Endothelial cell of hepatic sinusoid (primary cell): ENCODE data around the gene IFIT5.
"Not testable (repeated sequence)": the region's sequence is repeated elsewhere in the genome, so short reads cannot be mapped to it uniquely, and the experiment has no call there.

Experiments used
- in situ Hi-C: cut with HindIII; loops from 2 replicates; pipeline ENCODE4 v1.10.0; 2017; ENCODE audit warnings: low sequenced_read_pairs

Gene IFIT5, protein sequence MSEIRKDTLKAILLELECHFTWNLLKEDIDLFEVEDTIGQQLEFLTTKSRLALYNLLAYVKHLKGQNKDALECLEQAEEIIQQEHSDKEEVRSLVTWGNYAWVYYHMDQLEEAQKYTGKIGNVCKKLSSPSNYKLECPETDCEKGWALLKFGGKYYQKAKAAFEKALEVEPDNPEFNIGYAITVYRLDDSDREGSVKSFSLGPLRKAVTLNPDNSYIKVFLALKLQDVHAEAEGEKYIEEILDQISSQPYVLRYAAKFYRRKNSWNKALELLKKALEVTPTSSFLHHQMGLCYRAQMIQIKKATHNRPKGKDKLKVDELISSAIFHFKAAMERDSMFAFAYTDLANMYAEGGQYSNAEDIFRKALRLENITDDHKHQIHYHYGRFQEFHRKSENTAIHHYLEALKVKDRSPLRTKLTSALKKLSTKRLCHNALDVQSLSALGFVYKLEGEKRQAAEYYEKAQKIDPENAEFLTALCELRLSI

DNA sequence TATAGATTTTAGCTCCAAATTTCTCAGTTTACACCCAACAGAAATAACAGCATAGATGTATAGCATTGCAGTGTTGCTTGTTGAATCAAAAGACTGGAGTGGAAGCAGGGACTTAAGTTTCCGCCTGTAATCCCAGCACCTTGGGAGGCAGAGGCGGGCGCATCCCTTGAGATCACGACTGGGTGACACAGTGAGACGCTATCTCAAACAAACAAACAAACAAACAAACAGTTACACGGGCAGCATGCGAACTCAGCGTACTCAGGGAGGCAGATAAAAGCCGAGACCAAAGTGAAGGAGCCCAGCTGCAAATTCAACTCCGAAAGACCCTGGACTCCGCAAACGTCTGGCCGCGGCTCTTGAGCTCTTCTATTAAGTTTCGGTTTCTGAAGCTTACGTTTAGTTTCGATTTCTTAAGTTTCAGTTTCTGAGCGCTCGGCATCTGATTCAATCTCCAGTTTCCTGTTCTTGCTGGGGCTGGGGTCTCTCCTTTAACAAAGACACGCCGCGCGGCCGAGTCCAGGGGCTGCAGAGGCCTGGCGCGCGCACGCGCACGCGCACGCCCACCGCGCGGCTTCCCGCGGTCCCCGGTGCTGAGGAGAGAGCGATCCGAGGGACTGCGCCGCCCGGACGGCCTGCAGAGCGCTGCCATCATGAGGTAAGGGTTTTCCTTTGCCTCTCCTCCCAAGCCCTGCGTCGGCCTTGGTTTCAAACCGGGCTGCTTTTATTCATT, at the start of gene IFIT5:
IFIT5 (plus strand) TSS at position 423 of the 733 bp plus-strand sequence; CDS start at position 654, 231 bp downstream.
- in situ Hi-C loops, result loop anchor here (25.0 kb wide), 1 partner anchor 1173 kb away; no protein-coding TSS in a partner anchor

DNA sequence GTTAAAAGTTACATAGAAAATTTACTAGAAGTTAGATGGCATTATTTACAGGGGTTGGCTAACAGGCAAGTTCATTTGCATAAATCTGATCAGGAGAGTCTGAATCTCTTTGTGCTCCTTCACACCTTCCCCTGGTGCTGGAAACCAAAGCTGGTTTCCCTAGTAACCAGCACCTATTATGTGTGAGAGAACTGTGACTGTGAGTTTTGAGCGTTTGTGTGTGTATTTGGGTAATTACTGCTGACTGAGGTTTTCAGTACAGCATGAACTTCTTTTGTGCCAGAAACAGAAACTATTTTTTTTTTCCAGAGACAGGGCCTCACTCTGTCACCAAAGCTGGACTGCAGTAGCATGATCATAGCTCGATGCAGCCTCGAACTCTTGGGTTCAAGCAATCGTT, 46.8 kb upstream of the IFIT5 start:
- in situ Hi-C loops, result no loop called here

DNA sequence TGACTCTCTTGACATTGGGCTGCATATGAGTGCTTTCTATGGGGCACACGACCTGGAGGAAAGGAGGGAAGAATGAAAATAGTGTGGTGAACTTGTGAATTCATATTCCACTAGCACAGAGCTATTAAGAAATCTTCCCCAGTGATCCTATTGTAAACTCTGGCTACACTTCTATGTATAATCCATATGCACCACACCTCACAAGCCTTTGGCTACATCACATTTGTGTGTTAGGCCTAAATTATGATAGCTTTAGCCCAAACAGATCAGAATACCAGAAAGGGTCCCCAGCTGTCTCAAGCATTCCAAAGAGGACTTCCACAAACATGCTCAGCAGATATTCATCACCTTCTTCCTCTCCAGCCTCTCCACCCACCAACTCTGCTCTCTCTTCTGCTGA, 46.2 kb upstream of the IFIT5 start:
- in situ Hi-C loops, result no loop called here

DNA sequence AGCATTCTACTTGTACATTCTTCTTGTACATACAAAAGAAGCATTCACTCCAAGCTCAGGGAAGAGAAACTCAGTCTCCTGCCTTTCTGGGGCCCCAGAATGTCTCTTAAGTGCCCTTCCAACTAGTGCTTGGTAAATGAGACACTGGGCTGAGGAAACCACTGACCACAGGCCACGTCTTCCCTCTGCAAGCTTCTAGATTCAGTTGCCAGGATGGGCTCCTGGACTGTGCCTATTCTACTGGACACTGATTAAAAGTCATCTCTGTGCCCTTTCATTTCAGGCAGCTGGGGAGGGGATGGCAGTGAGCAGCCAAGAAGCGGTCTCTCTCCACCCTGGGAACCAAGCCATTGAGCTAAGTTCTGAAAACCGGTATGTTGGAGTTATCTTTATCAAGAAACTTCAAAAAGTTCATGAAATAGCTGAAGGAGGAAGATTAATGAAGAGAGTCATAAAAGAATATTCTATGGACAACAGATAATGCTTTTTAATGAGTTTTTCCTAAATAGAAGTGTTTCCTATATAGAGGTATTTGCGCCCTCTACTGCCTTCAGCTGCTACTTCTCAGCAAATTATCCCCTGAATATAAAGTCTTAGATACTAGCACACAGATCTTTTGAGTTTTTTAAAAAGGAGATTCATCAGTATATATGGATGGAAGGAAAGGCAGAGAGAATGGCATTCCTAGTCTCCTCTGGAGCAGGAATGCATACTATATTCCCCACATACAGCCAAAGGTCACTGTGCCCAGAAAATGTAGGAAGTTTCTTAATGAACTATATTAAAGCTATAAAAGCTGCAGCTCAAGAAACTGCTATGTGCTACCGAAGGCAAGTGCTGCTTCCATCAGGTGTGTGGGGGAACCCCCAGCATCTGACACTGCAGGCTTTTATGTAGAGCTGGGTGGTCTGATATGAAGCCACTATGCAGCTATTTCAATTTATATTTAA, 44.9 kb upstream of the IFIT5 start:
- in situ Hi-C loops, result loop anchor here (5.0 kb wide), 1 partner anchor 102 kb away; no protein-coding TSS in a partner anchor

DNA sequence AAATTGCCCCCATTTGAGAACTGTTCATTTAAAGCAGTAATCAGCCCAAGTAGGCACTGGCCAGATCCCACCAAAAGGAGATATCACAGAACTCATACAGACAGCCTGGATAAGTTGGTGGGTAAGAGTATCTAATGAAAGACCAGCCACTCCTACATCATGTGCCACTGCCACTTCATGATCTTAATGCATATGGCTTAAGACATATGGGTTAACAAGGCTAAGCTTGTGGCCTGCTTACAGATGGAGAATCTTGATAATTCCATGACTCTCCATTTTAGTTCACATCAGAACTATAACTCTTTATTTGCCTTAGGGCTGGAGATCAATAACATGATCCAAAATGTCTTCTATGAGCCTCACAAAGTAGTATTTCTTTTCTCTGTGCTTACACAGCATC, 43.3 kb upstream of the IFIT5 start:
- in situ Hi-C loops, result loop anchor here (5.0 kb wide), 1 partner anchor 104 kb away; no protein-coding TSS in a partner anchor

DNA sequence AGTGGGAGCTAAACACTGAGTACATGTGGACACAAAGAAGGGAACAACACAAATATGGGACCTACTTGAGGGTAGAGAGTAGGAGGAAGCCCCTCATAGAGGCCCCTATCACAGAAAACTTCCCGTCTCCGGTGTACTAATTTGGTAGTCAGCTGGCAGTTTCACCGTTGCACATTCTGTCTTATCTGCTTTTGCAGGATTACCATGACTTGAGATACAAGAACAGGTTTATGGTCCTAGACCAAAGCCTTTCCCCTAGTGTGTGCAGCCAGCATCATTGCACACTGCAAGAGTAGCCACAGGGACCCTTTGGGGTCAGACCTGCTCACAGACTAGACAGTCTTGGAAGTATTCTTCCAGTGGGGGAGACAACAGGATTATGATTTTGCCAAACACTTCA, 42.4 kb upstream of the IFIT5 start:
- in situ Hi-C loops, result loop anchor here (5.0 kb wide), 1 partner anchor 105 kb away; no protein-coding TSS in a partner anchor

DNA sequence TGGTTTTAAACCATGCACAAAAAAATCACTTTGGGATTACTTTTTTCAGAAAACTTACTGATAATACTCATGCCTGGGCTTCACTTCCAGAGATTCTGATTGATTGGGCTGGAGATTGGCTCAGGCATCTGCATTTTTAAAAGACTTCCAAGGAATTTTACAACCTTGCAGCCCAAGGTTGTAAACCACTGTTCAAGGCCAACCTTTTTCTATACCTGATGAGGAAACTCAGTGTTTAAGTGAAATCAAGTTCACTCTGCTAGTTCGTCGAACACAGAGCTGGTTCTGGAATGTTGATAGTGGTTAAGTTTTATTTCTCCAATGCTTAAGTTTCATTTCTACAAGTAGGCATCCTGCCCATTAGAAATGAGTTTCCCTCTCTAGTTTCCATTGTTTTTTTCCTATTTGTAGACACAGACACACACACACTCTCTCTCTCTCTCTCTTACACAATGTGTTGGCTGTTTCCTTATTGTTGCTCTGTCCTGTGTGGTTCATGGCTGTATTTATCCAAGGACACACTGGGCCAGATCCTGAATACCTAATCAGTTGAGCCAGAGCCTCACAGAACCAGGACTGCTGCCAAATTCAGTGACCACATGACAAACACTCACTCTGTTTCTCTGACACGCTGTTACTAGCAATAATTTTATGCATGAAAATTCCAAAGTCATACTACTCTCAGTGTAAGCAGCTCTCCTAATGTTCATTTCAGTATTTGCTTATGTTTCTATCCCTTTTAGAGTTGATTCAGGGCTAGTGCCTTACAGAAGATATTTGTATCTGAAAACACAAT, 40.3 kb upstream of the IFIT5 start:
- in situ Hi-C loops, result loop anchor here (5.0 kb wide), 1 partner anchor 107 kb away; no protein-coding TSS in a partner anchor

DNA sequence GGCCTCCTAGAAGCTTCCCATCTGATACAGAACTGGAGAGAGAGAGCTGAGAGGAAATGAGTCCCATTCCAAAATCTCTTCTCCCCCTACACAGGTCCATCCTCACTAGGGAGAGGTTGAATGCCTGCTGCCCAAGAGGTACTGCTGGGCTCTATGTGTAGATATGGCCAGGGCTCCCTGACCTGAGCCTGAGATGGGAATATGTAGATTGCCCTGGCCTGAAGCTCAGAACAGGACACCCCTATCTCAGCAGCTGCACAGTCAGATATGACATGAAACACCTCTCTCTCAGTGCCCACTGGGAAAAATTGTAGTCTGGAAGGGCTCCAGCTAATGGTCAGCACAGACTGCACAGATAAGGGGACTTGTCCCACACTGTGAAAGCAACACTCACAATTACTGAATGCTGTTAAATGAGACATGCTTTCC, 39.6 kb upstream of the IFIT5 start:
- in situ Hi-C loops, result loop anchor here (5.0 kb wide), 1 partner anchor 107 kb away; no protein-coding TSS in a partner anchor

DNA sequence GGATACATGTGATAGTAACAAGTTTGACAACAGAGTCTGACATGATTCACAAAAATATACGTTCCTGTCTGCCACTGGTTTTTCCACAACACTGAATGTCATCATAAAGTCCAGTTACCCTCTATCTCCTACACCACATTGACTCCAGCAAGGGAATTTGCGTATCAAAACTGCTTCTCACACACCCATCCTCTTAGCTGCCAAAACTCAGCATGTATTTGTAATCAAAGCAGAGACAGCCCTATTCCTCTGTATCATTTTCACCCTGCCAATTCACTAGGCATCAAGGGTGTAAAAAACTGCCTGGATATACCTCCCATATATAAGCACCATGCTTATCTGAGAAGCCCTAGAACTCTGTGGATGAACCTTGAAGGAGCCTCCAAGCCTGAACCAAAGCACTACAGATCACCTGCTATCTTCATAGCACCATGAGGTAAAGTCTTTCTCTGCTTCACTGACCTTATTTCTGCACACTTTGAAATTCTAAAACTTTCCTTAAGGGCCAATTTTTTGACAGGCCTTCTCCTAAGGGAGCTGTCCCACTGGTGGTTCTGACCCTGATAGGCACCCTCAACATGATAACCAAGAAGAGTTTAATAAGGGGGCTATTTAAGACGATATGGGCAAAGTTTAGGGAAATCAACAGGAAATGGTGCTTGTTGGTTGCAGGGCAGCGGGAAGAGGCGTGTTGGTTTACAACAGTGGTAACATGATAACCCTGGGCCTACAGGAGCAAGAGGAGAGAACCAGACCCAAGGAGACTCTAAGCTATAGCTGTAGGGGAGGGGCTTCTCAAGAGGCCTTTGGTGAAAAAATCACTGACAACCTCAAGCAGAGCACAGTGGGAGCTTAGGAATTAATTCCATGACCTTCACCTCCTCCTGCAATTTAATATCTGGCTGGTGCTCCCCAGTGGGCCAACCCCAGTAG, 36.4 kb upstream of the IFIT5 start, which contains the start of gene IFIT1B:
IFIT1B (plus strand) TSS at position 352 of the 933 bp plus-strand sequence; CDS start at position 432, 80 bp downstream.
- in situ Hi-C loops, result no loop called here

DNA sequence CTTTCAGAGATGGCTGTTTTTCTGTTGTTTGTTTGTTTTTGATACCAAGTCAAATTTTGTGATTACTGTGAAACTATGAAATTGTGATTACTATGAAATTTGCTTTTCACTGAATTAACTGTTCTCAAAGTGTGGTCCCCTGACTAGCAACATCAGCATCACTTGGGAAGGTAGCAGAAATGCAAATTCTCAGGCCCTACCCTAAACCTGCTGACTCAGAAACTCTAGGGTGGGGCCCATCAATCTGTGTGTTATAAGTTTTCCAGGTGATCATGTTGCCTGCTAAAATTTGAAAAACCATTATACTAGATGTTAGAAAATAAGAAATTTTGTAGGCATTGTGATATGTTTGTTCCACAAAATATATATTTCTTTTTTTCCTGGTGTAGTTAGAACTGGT, 35.3 kb upstream of the IFIT5 start:
- in situ Hi-C loops, result no loop called here

DNA sequence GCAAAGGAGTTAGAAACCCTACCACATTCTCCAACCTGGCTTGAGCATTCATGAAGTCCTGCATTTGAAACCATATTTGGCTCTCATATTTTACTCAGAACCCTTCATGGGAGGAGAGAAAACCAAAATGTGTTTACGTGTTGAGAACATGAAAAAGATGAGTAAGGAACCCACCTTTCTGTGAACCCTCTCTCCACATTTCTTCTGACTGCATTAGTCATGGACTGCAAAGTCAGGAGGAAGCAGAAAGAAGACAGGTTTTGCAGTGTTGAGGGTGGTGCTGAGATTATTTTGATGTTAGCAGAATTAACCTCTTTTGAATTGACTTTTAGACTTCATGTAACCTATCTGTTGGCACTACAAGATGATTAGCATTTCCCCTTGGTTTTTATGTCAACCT, 31.6 kb upstream of the IFIT5 start:
- in situ Hi-C loops, result loop anchor here (5.0 kb wide), 1 partner anchor 75 kb away; no protein-coding TSS in a partner anchor

DNA sequence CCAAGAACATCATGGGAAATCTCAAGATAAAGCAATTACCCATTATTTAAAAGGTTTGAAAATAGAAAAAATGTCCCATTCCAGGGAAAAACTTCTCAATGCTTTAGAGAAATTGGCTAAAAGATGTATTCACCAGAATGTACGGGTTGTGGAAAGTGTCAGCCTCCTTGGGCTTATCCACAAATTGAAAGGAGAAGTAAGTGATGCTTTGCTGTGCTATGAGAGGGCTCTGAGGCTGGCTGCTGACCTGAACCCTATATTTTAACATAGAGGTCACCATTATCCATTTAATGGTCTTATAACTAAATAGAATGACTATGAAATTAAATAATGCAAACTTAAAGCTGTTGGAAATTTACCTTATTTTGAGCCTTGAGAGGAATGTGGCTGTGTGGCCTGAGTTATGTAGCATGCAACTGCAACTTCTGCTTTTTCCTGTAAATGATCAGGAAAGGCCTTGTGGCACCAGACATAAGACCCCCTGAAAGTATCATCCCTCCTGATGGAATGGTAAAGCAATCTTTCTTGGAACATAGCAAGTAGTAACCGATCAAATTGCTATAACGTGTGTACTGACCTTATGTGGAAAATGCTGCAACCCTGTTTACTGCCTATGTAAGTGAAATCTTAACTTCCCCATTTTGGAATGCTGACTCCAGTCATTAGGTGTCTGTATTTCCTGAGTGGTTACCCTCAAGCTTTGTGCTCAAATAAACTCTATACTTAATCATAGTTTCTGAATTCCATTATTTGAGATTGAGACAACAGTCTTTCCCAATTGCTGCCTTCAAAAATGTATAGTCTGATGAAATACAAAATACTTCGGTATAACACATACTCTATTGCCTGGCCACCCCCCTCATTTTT, 29.7 kb upstream of the IFIT5 start:
- in situ Hi-C loops, result loop anchor here (5.0 kb wide), 1 partner anchor 77 kb away; no protein-coding TSS in a partner anchor

DNA sequence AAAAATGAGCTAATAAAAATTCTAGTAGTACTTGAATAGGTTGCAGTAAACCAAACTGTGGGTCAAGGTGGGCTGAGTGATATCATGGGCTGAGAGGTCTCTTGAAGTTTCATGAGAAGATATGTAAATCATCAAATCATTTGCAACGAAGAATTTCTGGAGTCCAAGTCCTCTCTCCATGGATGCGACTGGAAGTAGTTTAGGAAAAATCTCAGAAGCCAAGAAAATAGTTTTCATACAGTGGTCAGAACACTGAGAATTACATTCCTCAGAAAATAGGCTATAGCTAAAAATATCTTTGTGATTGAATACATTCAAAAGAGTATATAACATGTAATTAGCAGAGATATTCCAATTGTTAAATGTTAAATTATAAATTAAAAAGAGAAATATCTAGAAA, 25.6 kb upstream of the IFIT5 start:
- in situ Hi-C loops, result no loop called here

DNA sequence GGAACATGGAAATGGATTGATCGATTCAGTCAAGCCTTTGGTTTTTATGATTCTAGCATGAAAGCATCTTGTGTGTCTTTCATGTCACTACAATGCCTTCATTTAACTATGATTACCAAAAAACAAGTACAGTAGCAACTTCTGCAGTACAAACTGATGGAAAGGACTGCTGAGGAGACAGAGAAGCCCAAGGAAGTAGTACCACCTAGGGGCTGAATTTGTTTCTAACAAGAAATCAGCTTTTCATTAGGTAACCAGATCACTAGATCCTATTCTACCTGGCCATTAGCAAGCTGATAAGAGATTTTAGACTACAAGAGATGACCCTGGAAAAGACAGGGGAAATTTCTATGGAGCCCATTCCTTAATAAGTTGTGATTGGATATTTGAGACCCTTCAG, 25.1 kb upstream of the IFIT5 start:
- in situ Hi-C loops, result no loop called here

DNA sequence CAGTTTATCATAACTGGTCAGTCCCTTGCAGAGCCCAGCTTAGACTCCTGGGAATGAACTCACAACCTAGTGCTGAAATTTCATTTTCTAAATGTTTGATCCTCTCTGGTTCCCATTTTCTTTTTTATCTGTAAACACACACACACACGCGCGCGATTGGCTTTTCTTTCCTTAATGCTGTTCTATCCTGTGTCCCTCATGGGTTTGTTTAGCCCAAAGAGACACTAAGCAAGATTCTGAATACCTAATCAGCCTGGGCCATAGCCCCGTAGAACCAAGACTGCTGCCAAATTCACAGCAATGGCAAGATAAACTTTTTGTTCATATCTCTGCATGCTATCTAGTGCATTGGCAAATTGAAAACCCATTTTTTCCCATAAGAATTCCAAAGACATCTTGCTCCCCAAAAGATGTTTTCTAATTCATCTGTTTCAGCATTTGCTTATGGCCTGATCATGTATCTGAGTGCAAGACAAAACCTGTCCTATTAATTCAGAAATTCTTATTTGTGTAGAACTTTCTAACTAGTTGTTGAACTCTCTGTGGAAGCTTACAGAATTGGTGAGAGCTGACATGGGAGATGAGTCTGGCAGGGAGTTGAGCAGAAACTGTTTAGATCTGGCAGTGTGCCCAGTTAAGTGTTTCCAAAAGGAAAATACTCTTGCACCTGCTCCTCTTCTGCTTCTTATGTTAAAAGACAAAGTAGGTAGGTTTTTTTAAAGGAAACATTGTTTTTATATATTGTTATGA, 23.7 kb upstream of the IFIT5 start:
- in situ Hi-C loops, result no loop called here

DNA sequence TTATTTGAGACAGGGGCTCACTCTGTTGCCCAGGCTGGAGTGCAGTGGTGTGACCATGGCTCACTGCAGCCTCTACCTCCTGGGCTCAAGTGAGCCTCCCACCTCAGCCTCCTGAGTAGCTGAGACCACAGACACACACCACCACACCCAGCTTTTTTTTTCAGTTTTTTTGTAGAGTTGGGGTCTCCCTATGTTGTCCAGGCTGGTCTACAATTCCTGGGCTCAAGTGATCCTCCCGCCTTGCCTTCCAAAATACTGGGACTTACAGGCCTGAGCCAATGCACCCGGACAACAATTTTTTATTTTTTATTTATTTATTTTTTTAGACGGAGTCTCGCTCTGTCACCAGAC, 23.2 kb upstream of the IFIT5 start:
- in situ Hi-C loops, result not testable (repeated sequence)
